NAMALWA (cell line): Measurements from ENCODE around the gene PAK6.

ENCODE experiments used
- DNase-seq: peaks from one replicate; pipeline ENCODE4 v3.0.0-alpha.2; 2015; ENCODE audit warnings: low spot score

PAK6 gene

GRCh38 chr15:40241269-40242212, 2.7 kb downstream of the PAK6 start:
- no peak for DNase-seq

- DNase-seq, result no peak
Observed at GRCh38 chr15:40242213-40242599, 3.3 kb downstream of the PAK6 start.

- no peak for DNase-seq
Observed at GRCh38 chr15:40242601-40243000, 3.7 kb downstream of the PAK6 start.

GRCh38 chr15:40243126-40243810, 4.4 kb downstream of the PAK6 start:
- no peak for DNase-seq

- DNase-seq, result no peak
Observed at GRCh38 chr15:40244961-40245523, 6.2 kb downstream of the PAK6 start.

- DNase-seq, result no peak
Observed at GRCh38 chr15:40245666-40246450, 7.0 kb downstream of the PAK6 start.

GRCh38 chr15:40246496-40247280, 7.8 kb downstream of the PAK6 start:
- DNase-seq, result no peak

- DNase-seq, result no peak
Observed at GRCh38 chr15:40247406-40247971, 8.6 kb downstream of the PAK6 start.

GRCh38 chr15:40248006-40248783, 9.3 kb downstream of the PAK6 start:
- DNase-seq, result no peak

GRCh38 chr15:40249477-40250303, 10.8 kb downstream of the PAK6 start:
- DNase-seq, result no peak

- no peak for DNase-seq
Observed at GRCh38 chr15:40250304-40250656, 11.4 kb downstream of the PAK6 start.

GRCh38 chr15:40250771-40251483, 12.1 kb downstream of the PAK6 start:
- no peak for DNase-seq

- no peak for DNase-seq
Observed at GRCh38 chr15:40251486-40252140, 12.8 kb downstream of the PAK6 start.

GRCh38 chr15:40252141-40252437, 13.2 kb downstream of the PAK6 start:
- DNase-seq, result no peak

- DNase-seq, result no peak
Observed at GRCh38 chr15:40252438-40253166, 13.7 kb downstream of the PAK6 start.

- no peak for DNase-seq
Observed at GRCh38 chr15:40253167-40253790, 14.4 kb downstream of the PAK6 start.

GRCh38 chr15:40254452-40254851, 15.6 kb downstream of the PAK6 start:
- no peak for DNase-seq
